ENCODE data around the gene CIRBP.

Gene CIRBP

GRCh38 chr19:1269478-1270212 is 513 bp downstream of the CIRBP start:
- DNase-seq, result peak; percentile 80 to 89 (median 84)

- no peak for DNase-seq
These were observed 1.2 kb downstream of the CIRBP start for GRCh38 chr19:1270213-1270853.

DNA sequence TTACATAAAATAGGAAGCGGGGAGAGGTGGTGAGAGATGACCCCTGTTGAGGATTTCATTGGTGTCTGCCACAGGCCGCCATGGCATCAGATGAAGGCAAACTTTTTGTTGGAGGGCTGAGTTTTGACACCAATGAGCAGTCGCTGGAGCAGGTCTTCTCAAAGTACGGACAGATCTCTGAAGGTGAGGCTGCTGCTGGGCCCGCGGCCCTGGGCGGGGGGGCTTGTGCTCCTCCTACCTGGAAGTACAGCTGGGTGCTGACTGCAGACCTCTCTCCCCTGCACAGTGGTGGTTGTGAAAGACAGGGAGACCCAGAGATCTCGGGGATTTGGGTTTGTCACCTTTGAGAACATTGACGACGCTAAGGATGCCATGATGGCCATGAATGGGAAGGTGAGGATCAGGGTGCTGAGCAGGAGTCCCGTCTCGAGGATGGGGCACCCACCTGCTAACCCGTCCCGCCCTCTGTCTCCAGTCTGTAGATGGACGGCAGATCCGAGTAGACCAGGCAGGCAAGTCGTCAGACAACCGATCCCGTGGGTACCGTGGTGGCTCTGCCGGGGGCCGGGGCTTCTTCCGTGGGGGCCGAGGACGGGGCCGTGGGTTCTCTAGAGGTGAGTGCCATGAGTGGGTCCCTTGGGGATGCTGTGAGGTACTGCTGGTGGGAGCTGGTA is 1.9 kb downstream of the CIRBP start:
- no peak for DNase-seq

- no peak for DNase-seq
These were observed 2.6 kb downstream of the CIRBP start for GRCh38 chr19:1271528-1272422.

- no peak for DNase-seq
These were observed 3.5 kb downstream of the CIRBP start for GRCh38 chr19:1272423-1273262.

DNA sequence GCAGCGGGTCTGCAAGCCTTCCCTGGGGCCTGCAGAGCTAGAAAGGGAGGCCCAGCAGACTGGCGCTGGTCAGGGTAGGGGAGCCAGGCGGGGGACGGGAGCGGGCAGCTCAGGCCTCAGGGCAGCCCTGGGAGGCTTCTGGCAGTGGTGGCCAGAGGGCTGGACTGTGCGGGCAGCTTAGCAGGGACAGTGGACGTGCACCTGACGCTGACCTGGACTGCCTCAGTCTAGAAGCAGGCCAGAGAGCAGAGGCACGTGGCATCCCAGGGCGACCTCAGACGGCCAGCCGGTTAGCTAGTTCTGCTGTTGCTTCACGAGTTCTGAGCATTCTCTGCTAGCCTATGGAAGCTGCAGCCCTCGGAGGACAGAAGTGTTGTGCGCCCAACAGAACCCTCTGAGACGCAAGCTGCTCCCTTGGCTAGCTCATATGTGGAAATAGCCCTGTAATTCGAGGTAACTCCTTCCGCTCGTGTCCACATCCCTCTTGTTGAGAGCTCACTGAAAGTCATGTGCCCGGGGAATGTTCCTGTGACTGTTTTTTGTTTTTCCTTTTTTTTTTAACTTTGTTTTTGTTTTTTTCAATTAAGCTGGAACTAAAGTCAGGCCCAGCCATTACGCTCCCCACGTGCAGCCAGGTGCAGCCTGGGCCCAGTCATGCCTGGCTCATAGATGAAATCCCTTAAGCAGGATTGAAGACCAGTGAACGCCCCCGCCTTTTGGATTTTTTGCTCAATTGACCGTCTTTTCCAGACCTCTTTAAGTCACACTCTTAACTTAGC is 4.3 kb downstream of the CIRBP start:
- no peak for DNase-seq

DNA sequence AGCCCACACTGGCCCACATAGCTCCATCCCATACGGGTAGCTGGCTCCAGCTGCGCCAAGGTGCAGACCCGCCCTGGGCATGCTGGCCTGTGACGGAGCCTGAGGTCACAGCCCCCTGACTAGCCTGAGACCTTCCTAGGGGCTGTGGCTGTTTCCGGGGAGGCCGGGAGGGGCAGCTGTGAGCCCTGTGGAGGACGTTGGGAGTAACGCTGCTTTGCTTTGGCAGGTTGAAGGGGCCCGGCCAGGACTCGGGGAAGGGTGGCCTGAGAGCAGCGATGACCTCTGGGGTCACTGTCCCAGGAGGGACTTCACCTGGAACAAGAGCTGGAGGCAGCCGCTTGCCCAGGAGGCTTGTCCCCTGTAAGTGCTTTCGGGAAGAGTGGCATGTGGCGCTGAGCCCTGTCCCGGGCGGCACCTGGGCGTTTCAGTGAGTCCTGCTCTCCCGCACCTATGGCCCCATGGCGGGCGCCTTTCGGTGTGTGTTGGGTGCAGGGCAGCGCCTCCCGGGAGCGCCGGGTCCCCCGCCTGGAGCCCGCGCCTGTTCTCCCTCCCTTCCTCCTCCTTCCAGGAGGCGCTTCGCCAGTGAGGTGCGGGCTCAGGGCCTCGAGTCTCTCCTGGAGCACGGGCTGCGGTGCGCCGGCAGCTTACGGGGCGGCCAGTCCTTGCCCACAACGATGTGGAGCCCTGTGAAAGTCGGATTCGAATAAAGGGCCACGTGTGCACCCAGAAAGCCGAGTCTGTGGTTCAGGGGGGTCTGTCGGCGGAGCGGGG is 5.1 kb downstream of the CIRBP start:
- DNase-seq, result no peak

- no peak for DNase-seq
These were observed 5.7 kb downstream of the CIRBP start for GRCh38 chr19:1274852-1275259.

- peak; percentile 93 to 99 (median 95) for DNase-seq
These were observed 6.3 kb downstream of the CIRBP start, which contains the start of gene FAM174C for GRCh38 chr19:1275260-1275975. TSS of gene FAM174C (plus strand) at chr19:1275530. CDS start at chr19:1275550, 20 bp downstream.

- no peak for DNase-seq
These were observed 7.0 kb downstream of the CIRBP start for GRCh38 chr19:1275976-1276627.

GRCh38 chr19:1276628-1277022 is 7.5 kb downstream of the CIRBP start:
- DNase-seq, result no peak

GRCh38 chr19:1277061-1277460 is 7.9 kb downstream of the CIRBP start:
- no peak for DNase-seq

DNA sequence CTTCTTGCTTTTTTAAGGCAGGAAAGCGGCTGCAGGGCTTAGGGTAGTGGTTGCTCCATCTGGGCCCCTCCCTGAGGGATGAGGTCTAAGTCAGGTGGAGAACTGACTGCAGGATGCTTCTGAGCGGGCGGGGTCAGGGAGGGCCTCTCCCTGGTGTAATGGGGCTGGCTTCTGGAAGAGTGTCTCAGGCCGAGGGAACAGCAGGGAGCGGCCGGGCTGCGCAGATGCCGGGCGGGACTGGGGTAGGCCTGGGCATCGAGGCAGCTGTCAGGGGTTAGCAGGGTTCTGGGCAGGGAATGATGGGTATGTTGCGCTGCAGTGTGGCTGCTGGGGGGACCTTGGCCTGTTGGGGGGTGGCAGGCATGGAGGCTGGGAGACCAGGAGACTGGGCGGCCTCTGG is 8.9 kb downstream of the CIRBP start:
- DNase-seq, result no peak

DNA sequence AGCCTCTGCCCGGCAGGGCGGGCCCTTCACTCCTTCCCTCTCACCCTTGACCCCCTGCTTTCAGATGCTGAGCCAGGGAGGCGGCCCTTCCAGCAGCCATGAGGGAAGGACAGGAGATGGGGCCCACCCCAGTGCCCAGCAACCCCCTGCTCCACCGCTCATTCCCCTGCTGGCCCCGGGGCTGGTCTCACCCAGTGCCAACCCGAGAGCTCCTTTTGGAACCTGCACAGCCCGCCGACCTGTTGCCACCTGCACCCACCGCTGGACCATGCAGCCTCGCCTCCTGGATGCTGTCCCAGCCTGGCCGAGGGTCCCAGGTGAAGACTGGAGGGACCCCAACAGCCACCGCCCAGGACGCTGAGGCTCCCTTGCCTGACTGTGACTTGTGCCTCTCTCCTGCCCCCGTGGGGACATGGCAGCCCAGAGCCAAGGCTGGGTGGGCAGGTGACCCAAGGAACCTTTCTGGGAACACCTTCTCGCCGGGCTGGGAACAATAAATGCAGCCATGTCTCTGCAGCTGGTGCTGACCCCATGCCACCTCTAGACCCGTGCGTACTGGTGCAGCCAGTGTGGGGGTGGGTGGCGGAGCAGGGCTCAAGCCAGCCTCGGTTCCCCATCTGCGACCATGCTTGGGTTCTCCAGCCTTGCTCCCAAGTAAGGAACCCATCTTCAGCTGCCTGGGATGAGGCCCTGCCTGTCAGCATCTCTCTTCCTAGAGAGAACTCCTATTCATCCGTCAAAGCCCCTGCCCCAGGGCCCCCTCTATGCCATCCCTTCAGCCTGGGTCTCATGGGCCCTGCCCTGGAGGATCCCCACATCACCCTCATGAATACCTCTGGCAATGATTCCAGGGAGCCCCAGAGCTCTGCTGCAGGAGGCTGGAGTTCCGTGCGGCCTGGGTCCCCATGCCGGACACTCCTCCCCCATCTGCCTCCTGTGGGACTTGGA is 9.9 kb downstream of the CIRBP start:
- no peak for DNase-seq

GRCh38 chr19:1279782-1280341 is 10.7 kb downstream of the CIRBP start:
- peak; percentile 56 to 78 (median 68) for DNase-seq

- no peak for DNase-seq
These were observed 11.8 kb downstream of the CIRBP start for GRCh38 chr19:1280636-1281568.

Data from T-helper 1 cell (primary cell).